ENCODE data around the gene KCNH8.

DNA sequence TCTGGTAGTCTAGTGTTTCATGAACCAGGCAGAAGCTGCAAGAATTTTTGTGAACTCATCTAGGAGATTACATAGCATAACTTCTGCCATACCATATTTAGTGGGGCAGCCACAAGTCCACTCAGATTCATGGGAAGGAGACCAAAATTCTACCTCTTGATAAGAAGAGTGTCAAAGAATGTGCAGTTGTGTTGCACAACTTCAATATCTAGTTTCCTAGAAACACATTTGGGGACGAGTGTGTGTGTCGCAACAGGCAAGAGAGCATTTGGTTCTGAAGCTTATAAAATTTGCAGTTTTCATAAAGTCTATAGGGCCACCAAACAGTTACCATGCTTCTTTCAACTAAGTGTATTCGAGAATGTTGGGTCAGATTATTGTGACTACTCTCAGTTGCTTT, 115.3 kb downstream of the KCNH8 start:
- TF ChIP-seq, protein P1, sequence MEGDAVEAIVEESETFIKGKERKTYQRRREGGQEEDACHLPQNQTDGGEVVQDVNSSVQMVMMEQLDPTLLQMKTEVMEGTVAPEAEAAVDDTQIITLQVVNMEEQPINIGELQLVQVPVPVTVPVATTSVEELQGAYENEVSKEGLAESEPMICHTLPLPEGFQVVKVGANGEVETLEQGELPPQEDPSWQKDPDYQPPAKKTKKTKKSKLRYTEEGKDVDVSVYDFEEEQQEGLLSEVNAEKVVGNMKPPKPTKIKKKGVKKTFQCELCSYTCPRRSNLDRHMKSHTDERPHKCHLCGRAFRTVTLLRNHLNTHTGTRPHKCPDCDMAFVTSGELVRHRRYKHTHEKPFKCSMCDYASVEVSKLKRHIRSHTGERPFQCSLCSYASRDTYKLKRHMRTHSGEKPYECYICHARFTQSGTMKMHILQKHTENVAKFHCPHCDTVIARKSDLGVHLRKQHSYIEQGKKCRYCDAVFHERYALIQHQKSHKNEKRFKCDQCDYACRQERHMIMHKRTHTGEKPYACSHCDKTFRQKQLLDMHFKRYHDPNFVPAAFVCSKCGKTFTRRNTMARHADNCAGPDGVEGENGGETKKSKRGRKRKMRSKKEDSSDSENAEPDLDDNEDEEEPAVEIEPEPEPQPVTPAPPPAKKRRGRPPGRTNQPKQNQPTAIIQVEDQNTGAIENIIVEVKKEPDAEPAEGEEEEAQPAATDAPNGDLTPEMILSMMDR (IDR thresholded peaks at IDR 0.05): no peak
- TF ChIP-seq POLR2A (IDR thresholded peaks at IDR 0.05): no peak
- TF ChIP-seq POLR2AphosphoS5 (IDR thresholded peaks at IDR 0.05): no peak

All from prostate gland (tissue), 2 donors.